HepG2 (cell line): ENCODE data around the gene FAM174A. TPM values are rescaled to one million over a fixed set of nuclear protein-coding genes. Genes with fewer than 3 reads are reported as not detected.

Source experiments
- AGO1 ChIP-seq: fragments of 200-400 bp; formaldehyde crosslinking; IDR thresholded peaks from 2 replicates; pipeline ENCODE4 v1.6.1; 2017; ENCODE audit warnings: mild to moderate bottlenecking, low read depth, low read length, moderate library complexity; ENCODE audit not compliant: poor library complexity, severe bottlenecking
- ATF4 ChIP-seq, 2 experiments: fragments of 450-650 bp in 1 of 2; sonication (generic) in 1 of 2; formaldehyde crosslinking; IDR thresholded peaks; 2 replicates each; pipeline versions ENCODE4 v1.5.0 to v1.8.0; 2020 to 2022; ENCODE audit warnings: mild to moderate bottlenecking in 1 of 2, missing genetic modification reagents in 1 of 2
- ATM ChIP-seq: fragments of 450-650 bp; IDR thresholded peaks from 2 replicates; pipeline ENCODE4 v1.7.1; 2017; ENCODE audit warnings: mild to moderate bottlenecking, borderline replicate concordance
- E2F1 ChIP-seq: sonication (generic); formaldehyde crosslinking; IDR thresholded peaks from 2 replicates; pipeline ENCODE4 v1.5.0; 2020; ENCODE audit warnings: missing genetic modification reagents
- FOXK1 ChIP-seq: sonication (generic); formaldehyde crosslinking; IDR thresholded peaks from 2 replicates; pipeline ENCODE4 v1.4.0; 2020; ENCODE audit warnings: low read depth, missing genetic modification reagents, borderline replicate concordance
- GLMP ChIP-seq: sonication (generic); formaldehyde crosslinking; IDR thresholded peaks from 2 replicates; pipeline ENCODE4 v1.9.0; 2021; ENCODE audit warnings: missing genetic modification reagents, mild to moderate bottlenecking, borderline replicate concordance
- HNRNPH1 ChIP-seq: fragments of 200-400 bp; formaldehyde crosslinking; optimal IDR thresholded peaks from 2 replicates; pipeline ENCODE3; 2017; ENCODE audit warnings: mild to moderate bottlenecking, low read depth, low read length
- KLF12 ChIP-seq: sonication (generic); formaldehyde crosslinking; IDR thresholded peaks from 2 replicates; pipeline ENCODE4 v1.4.0; 2020; ENCODE audit warnings: missing genetic modification reagents, borderline replicate concordance
- MBNL3 ChIP-seq: fragments of 250-450 bp; sonication (Bioruptor Pico); conservative IDR thresholded peaks from 2 replicates; pipeline ENCODE4 v1.8.0; 2022; ENCODE audit warnings: mild to moderate bottlenecking, inconsistent platforms
- NBN ChIP-seq: fragments of 450-650 bp; conservative IDR thresholded peaks from 2 replicates; pipeline ENCODE4 v1.6.1; 2017
- NCOA1 ChIP-seq: sonication (generic); formaldehyde crosslinking; IDR thresholded peaks from 2 replicates; pipeline ENCODE4 v1.9.0; 2021; ENCODE audit warnings: missing genetic modification reagents
- SAP130 ChIP-seq: IDR thresholded peaks from 2 replicates; pipeline ENCODE4 v1.6.1; 2016; ENCODE audit warnings: low read depth
- SIN3A ChIP-seq: IDR thresholded peaks from 2 replicates; pipeline ENCODE4 v1.6.1; 2011; ENCODE audit warnings: low read depth, mild to moderate bottlenecking, control low read depth, low read length, borderline replicate concordance
- SIX1 ChIP-seq: sonication (generic); formaldehyde crosslinking; IDR thresholded peaks from 2 replicates; pipeline ENCODE4 v1.4.0; 2020; ENCODE audit warnings: missing genetic modification reagents, borderline replicate concordance
- SMARCE1 ChIP-seq: fragments of 450-650 bp; IDR thresholded peaks from 2 replicates; pipeline ENCODE4 v1.6.1; 2017; ENCODE audit warnings: borderline replicate concordance
- SMYD3 ChIP-seq: sonication (generic); formaldehyde crosslinking; IDR thresholded peaks from 2 replicates; pipeline ENCODE4 v1.8.1; 2023; ENCODE audit warnings: mild to moderate bottlenecking, missing genetic modification reagents
- SOX6 ChIP-seq, 2 experiments: fragments of 450-650 bp in 1 of 2; sonication (generic) in 1 of 2; formaldehyde crosslinking in 1 of 2; IDR thresholded peaks; 2 replicates each; pipeline versions ENCODE4 v1.4.0 to v1.6.1; 2017 to 2020; ENCODE audit warnings: antibody characterized with exemption in 1 of 2, mild to moderate bottlenecking in 1 of 2, missing genetic modification reagents in 1 of 2
- SP5 ChIP-seq: IDR thresholded peaks from 2 replicates; pipeline ENCODE4 v1.6.1; 2016; ENCODE audit warnings: low read depth, borderline replicate concordance
- XRCC5 ChIP-seq: fragments of 200-400 bp; formaldehyde crosslinking; optimal IDR thresholded peaks from 2 replicates; pipeline ENCODE3; 2017; ENCODE audit warnings: mild to moderate bottlenecking, low read length
- ZBTB7B ChIP-seq: sonication (generic); formaldehyde crosslinking; IDR thresholded peaks from 2 replicates; pipeline ENCODE4 v1.4.0; 2020; ENCODE audit warnings: missing genetic modification reagents
- ZFP82 ChIP-seq: sonication (generic); formaldehyde crosslinking; IDR thresholded peaks from 2 replicates; pipeline ENCODE4 v1.5.1; 2020; ENCODE audit warnings: mild to moderate bottlenecking, missing genetic modification reagents, borderline replicate concordance
- ZFX ChIP-seq: sonication (generic); formaldehyde crosslinking; IDR thresholded peaks from 2 replicates; pipeline ENCODE4 v1.4.0; 2020; ENCODE audit warnings: mild to moderate bottlenecking, low read depth, missing genetic modification reagents, moderate library complexity
- ZNF280B ChIP-seq: sonication (generic); formaldehyde crosslinking; IDR thresholded peaks from 2 replicates; pipeline ENCODE4 v1.5.0; 2020; ENCODE audit warnings: missing genetic modification reagents, mild to moderate bottlenecking, borderline replicate concordance
- ZNF670 ChIP-seq: sonication (generic); formaldehyde crosslinking; IDR thresholded peaks from 2 replicates; pipeline ENCODE4 v1.8.0; 2022; ENCODE audit warnings: mild to moderate bottlenecking, missing genetic modification reagents, borderline replicate concordance
- ZNF788 ChIP-seq: sonication (generic); formaldehyde crosslinking; IDR thresholded peaks from 2 replicates; pipeline ENCODE4 v1.5.0; 2020; ENCODE audit warnings: mild to moderate bottlenecking, missing genetic modification reagents, borderline replicate concordance
- polyA plus RNA-seq, 8 experiments: library from polyadenylated mRNA; depleted of rRNA in 3 of 8; stranded (reverse) in 7 of 8; unstranded in 1 of 8; fragments of >200 nt; fragmentation: Illumina TruSeq in 4 of 8; extraction: Trizol in 4 of 8; gene quantifications; 2 replicates each; pipeline versions ENCODE4 v1.2.1 to v1.2.3, GENCODE V29; 2011 to 2016; ENCODE audit warnings: low read depth in 4 of 8, missing spikeins in 1 of 8, mixed read lengths in 1 of 8; ENCODE audit not compliant: insufficient read depth in 1 of 8
- total RNA-seq, 5 experiments: library from RNA; depleted of rRNA; stranded (reverse); fragments of >200 nt; fragmentation: Illumina TruSeq; extraction: Trizol; gene quantifications; 2 replicates each; pipeline ENCODE4 v1.2.3, GENCODE V29; 2016; ENCODE audit warnings: low read depth in 1 of 5

The FAM174A gene
- total and polyA plus RNA-seq, 2 of the 13 experiments (the other 11 are each of a cell fraction or from before 2014, with no cell fraction given): 6.8 to 7.8 TPM

- TF ChIP-seq ZNF788 (CRISPR knock-in tag) (peak; percentile 80), KLF12 (CRISPR knock-in tag) (no peak), AGO1 (no peak), MBNL3 (no peak), ZFX (CRISPR knock-in tag) (peak; percentile 98), SP5 (no peak), SOX6 (IDR thresholded peaks at IDR 0.05) (no peak), SOX6 (CRISPR knock-in tag; IDR thresholded peaks at IDR 0.05) (peak; percentile 74), SMYD3 (CRISPR knock-in tag) (no peak), FOXK1 (CRISPR knock-in tag) (no peak), E2F1 (CRISPR knock-in tag) (no peak), HNRNPH1 (no peak), ZFP82 (peak; percentile 86; the same call in 1 of the 2 replicates), GLMP (CRISPR knock-in tag) (no peak), XRCC5 (peak; percentile 56), ATM (no peak), ATF4 (CRISPR knock-in tag; IDR thresholded peaks at IDR 0.05) (no peak), ZNF670 (CRISPR knock-in tag) (peak; percentile 84; the same call in 1 of the 2 replicates), ZBTB7B (CRISPR knock-in tag) (no peak), SIX1 (CRISPR knock-in tag) (no peak), ZNF280B (CRISPR knock-in tag) (0 out of 2 replicates have a peak, but pooled peaks have one; percentile 68), NBN (no peak), NCOA1 (CRISPR knock-in tag) (no peak), SIN3A (peak; percentile 93), SMARCE1 (no peak), SAP130 (peak; percentile 97)
Measured at GRCh38 chr5:100535060-100536005, at the start of gene FAM174A (continued).
